ENCODE results near the gene ZNF169.

Gene ZNF169

GRCh38 chr9:94289691-94290090 is 30.6 kb downstream of the ZNF169 start (continued):
- TF ChIP-seq CSRNP3 (CRISPR knock-in tag; IDR thresholded peaks at IDR 0.05) (no peak), ZFP3 (CRISPR knock-in tag; IDR thresholded peaks at IDR 0.05) (no peak), RARB (CRISPR knock-in tag; IDR thresholded peaks at IDR 0.05) (no peak), ZC3H10 (CRISPR knock-in tag; IDR thresholded peaks at IDR 0.05) (no peak), ZFP30 (CRISPR knock-in tag; IDR thresholded peaks at IDR 0.05) (no peak), ARNTL (CRISPR knock-in tag; IDR thresholded peaks at IDR 0.05; ENCODE audit: borderline replicate concordance, low read depth) (no peak)

- TF ChIP-seq PPARA (CRISPR knock-in tag; IDR thresholded peaks at IDR 0.05; ENCODE audit: borderline replicate concordance), result no peak
- TF ChIP-seq TSHZ2 (CRISPR knock-in tag; IDR thresholded peaks at IDR 0.05), result no peak
- TF ChIP-seq CREB5 (CRISPR knock-in tag; IDR thresholded peaks at IDR 0.05; ENCODE audit: low read depth), result no peak
- no peak for TF ChIP-seq CSDC2 (CRISPR knock-in tag; IDR thresholded peaks at IDR 0.05)
- no peak for TF ChIP-seq OSR1 (CRISPR knock-in tag; IDR thresholded peaks at IDR 0.05)
- TF ChIP-seq RARB (CRISPR knock-in tag; IDR thresholded peaks at IDR 0.05), result no peak
- TF ChIP-seq CSRNP3 (CRISPR knock-in tag; IDR thresholded peaks at IDR 0.05), result no peak
- TF ChIP-seq SNAI2 (CRISPR knock-in tag; IDR thresholded peaks at IDR 0.05), result no peak
- no peak for TF ChIP-seq TCF4 (CRISPR knock-in tag; IDR thresholded peaks at IDR 0.05; ENCODE audit: borderline replicate concordance)
- no peak for ATAC-seq
Measured at GRCh38 chr9:94298949-94299599, 40.0 kb downstream of the ZNF169 start.

GRCh38 chr9:94300470-94301301 is 41.6 kb downstream of the ZNF169 start:
- no peak for ATAC-seq
- TF ChIP-seq CREB5 (CRISPR knock-in tag; IDR thresholded peaks at IDR 0.05; ENCODE audit: low read depth), result no peak
- no peak for TF ChIP-seq CSDC2 (CRISPR knock-in tag; IDR thresholded peaks at IDR 0.05)
- TF ChIP-seq POU6F1 (CRISPR knock-in tag; IDR thresholded peaks at IDR 0.05; ENCODE audit: borderline replicate concordance, low read depth), result no peak
- no peak for TF ChIP-seq ZFP3 (CRISPR knock-in tag; IDR thresholded peaks at IDR 0.05)
- no peak for TF ChIP-seq ZNF565 (CRISPR knock-in tag; conservative IDR thresholded peaks at IDR 0.05; ENCODE audit: low read depth)
- no peak for TF ChIP-seq RARB (CRISPR knock-in tag; IDR thresholded peaks at IDR 0.05)
- no peak for TF ChIP-seq TCF4 (CRISPR knock-in tag; IDR thresholded peaks at IDR 0.05; ENCODE audit: borderline replicate concordance)
- no peak for TF ChIP-seq BACH2 (CRISPR knock-in tag; IDR thresholded peaks at IDR 0.05; ENCODE audit: borderline replicate concordance)
- no peak for TF ChIP-seq PPARA (CRISPR knock-in tag; IDR thresholded peaks at IDR 0.05; ENCODE audit: borderline replicate concordance)
- TF ChIP-seq SNAI2 (CRISPR knock-in tag; IDR thresholded peaks at IDR 0.05), result no peak
- TF ChIP-seq TSHZ2 (CRISPR knock-in tag; IDR thresholded peaks at IDR 0.05), result no peak
- no peak for TF ChIP-seq ESRRG (CRISPR knock-in tag; IDR thresholded peaks at IDR 0.05)
- TF ChIP-seq ZNF8 (CRISPR knock-in tag; IDR thresholded peaks at IDR 0.05), result no peak
- no peak for TF ChIP-seq GLIS3 (CRISPR knock-in tag; IDR thresholded peaks at IDR 0.05)
- no peak for TF ChIP-seq OSR1 (CRISPR knock-in tag; IDR thresholded peaks at IDR 0.05)
